ENCODE data around the gene CDH5. TPM values are rescaled to one million over a fixed set of nuclear protein-coding genes. Genes with fewer than 3 reads are reported as not detected.
"Not testable (repeated sequence)": the region's sequence is repeated elsewhere in the genome, so short reads cannot be mapped to it uniquely, and the experiment has no call there.

Gene CDH5, protein sequence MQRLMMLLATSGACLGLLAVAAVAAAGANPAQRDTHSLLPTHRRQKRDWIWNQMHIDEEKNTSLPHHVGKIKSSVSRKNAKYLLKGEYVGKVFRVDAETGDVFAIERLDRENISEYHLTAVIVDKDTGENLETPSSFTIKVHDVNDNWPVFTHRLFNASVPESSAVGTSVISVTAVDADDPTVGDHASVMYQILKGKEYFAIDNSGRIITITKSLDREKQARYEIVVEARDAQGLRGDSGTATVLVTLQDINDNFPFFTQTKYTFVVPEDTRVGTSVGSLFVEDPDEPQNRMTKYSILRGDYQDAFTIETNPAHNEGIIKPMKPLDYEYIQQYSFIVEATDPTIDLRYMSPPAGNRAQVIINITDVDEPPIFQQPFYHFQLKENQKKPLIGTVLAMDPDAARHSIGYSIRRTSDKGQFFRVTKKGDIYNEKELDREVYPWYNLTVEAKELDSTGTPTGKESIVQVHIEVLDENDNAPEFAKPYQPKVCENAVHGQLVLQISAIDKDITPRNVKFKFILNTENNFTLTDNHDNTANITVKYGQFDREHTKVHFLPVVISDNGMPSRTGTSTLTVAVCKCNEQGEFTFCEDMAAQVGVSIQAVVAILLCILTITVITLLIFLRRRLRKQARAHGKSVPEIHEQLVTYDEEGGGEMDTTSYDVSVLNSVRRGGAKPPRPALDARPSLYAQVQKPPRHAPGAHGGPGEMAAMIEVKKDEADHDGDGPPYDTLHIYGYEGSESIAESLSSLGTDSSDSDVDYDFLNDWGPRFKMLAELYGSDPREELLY
- not detected for total RNA-seq

GRCh38 chr16:66366433-66367299 is at the start of gene CDH5:
Gene CDH5 (plus strand): TSS chr16:66366691. CDS start chr16:66379338, 12,647 bp downstream.
- no peak for DNase-seq
- intact Hi-C loops (cut with micrococcal nuclease): no loop called here
- Mint-ChIP-seq H3K4me3 (no peak within 1 kb of the TSS), H3K9me3 (no peaks in the 10 kb centered on the region), H3K36me3 (ENCODE audit: low read depth) (no peaks in the 10 kb centered on the region), H3K27me3 (ENCODE audit: low read depth) (peaks cover 28% of the 10 kb centered on the region), H3K27ac (no peak within 1 kb of the TSS), H3K4me1 (ENCODE audit: low read depth) (peaks cover 2% of the 10 kb centered on the region)
- CTCF ChIA-PET: interaction anchor here (1.5 to 2.7 kb wide), 3 partner anchors 10 to 25 kb away, joined by 4 to 14 read pairs (median 9); no protein-coding TSS in a partner anchor

- CTCF ChIA-PET: interaction anchor here (0.6 to 2.8 kb wide), 4 partner anchors 15 to 87 kb away, joined by 4 to 16 read pairs (median 4); no protein-coding TSS in a partner anchor
- no peak overlapping the region for H3K27ac Mint-ChIP-seq
- H3K36me3 Mint-ChIP-seq (ENCODE audit: low read depth): no peaks in the 10 kb centered on the region
- intact Hi-C loops (cut with micrococcal nuclease): no loop called here
- no peaks in the 10 kb centered on the region for H3K4me1 Mint-ChIP-seq (ENCODE audit: low read depth)
- no peak for DNase-seq
- H3K9me3 Mint-ChIP-seq: no peaks in the 10 kb centered on the region
- no peaks in the 10 kb centered on the region for H3K27me3 Mint-ChIP-seq (ENCODE audit: low read depth)
- H3K4me3 Mint-ChIP-seq: no peak overlapping the region
Measured at GRCh38 chr16:66318505-66318904, 48.0 kb upstream of the CDH5 start.

- no peaks in the 10 kb centered on the region for H3K27me3 Mint-ChIP-seq (ENCODE audit: low read depth)
- no peaks in the 10 kb centered on the region for H3K36me3 Mint-ChIP-seq (ENCODE audit: low read depth)
- no peaks in the 10 kb centered on the region for H3K9me3 Mint-ChIP-seq
- CTCF ChIA-PET: interaction anchor here (0.7 to 1.3 kb wide), 2 partner anchors 21 to 23 kb away, joined by 3 to 7 read pairs; no protein-coding TSS in a partner anchor
- H3K4me3 Mint-ChIP-seq: no peak overlapping the region
- no peak overlapping the region for H3K27ac Mint-ChIP-seq
- no peak for DNase-seq
- no peaks in the 10 kb centered on the region for H3K4me1 Mint-ChIP-seq (ENCODE audit: low read depth)
- intact Hi-C loops (cut with micrococcal nuclease): no loop called here
Measured at GRCh38 chr16:66320774-66321173, 45.7 kb upstream of the CDH5 start.

DNA sequence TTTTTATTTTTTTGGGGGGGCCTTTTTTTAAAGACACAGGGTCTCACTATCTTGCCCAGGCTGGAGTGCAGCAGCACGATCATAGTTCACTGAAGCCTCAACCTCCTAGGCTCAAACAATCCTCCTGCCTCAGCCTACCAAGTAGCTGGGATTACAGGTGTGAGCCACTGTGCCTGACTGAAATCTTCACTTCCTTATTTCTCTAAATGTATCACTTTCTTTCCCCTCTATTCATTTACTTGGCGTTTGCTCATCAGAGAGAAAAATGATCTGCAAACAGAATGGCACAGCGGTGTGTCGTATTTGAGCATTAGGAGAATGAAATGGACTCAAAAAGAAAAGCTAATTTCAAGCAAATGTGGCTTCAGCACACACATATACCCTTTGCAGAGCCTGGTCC is 44.3 kb upstream of the CDH5 start:
- no peak overlapping the region for H3K4me3 Mint-ChIP-seq
- no peaks in the 10 kb centered on the region for H3K36me3 Mint-ChIP-seq (ENCODE audit: low read depth)
- H3K4me1 Mint-ChIP-seq (ENCODE audit: low read depth): no peaks in the 10 kb centered on the region
- no peaks in the 10 kb centered on the region for H3K9me3 Mint-ChIP-seq
- H3K27ac Mint-ChIP-seq: no peak overlapping the region
- intact Hi-C loops (cut with micrococcal nuclease): no loop called here
- CTCF ChIA-PET: interaction anchor here (1.7 kb wide), 1 partner anchor 20 kb away, joined by 4 read pairs; no protein-coding TSS in a partner anchor
- DNase-seq: no peak
- H3K27me3 Mint-ChIP-seq (ENCODE audit: low read depth): peaks cover under 1% of the 10 kb centered on the region

GRCh38 chr16:66324815-66325515 is 41.5 kb upstream of the CDH5 start:
- DNase-seq: no peak
- Mint-ChIP-seq H3K27me3 (ENCODE audit: low read depth) (peaks cover 2% of the 10 kb centered on the region), H3K4me1 (ENCODE audit: low read depth) (no peaks in the 10 kb centered on the region), H3K27ac (no peak overlapping the region), H3K4me3 (no peak overlapping the region), H3K36me3 (ENCODE audit: low read depth) (no peaks in the 10 kb centered on the region), H3K9me3 (no peaks in the 10 kb centered on the region)
- CTCF ChIA-PET: interaction anchor here (1.6 kb wide), 1 partner anchor 19 kb away, joined by 5 read pairs; no protein-coding TSS in a partner anchor
- intact Hi-C loops (cut with micrococcal nuclease): no loop called here

DNA sequence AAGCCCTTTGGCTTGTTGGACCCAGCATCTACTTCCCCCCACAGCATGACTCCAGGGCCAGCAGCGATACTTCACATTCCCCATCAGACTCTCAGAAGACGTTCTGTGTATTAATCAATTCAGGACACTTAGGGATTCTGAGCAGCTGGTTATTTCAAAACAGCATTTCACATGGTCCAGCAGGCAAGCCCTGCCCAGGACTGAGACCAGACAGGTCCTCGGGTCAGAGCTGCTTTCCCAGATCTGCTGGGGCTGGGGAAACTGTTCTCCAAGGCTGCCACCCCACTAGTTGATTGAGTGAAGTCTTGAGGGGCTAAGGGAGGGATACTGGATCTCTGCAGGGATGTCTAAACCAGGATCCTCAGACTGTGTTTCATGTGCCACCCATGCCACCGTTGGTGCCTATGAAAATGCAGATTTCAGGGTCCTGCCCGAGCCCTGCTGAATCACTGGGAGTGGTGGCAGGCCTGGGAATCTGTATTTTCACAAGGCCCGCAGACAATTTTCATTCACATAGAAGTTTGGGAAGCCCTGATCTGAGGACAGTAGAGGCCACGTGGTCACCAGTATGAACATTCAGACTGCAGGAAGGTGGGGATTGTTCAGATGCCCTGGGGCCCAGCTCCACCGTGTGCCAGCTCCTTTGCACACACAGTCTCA is 40.6 kb upstream of the CDH5 start:
- intact Hi-C loops (cut with micrococcal nuclease): no loop called here
- DNase-seq: no peak
- H3K4me3 Mint-ChIP-seq: no peak overlapping the region
- H3K9me3 Mint-ChIP-seq: no peaks in the 10 kb centered on the region
- no peaks in the 10 kb centered on the region for H3K4me1 Mint-ChIP-seq (ENCODE audit: low read depth)
- no peaks in the 10 kb centered on the region for H3K36me3 Mint-ChIP-seq (ENCODE audit: low read depth)
- CTCF ChIA-PET: interaction anchor here (1.6 to 1.9 kb wide), 2 partner anchors 11 to 18 kb away, joined by 4 to 5 read pairs; no protein-coding TSS in a partner anchor
- peaks cover 2% of the 10 kb centered on the region for H3K27me3 Mint-ChIP-seq (ENCODE audit: low read depth)
- no peak overlapping the region for H3K27ac Mint-ChIP-seq

DNA sequence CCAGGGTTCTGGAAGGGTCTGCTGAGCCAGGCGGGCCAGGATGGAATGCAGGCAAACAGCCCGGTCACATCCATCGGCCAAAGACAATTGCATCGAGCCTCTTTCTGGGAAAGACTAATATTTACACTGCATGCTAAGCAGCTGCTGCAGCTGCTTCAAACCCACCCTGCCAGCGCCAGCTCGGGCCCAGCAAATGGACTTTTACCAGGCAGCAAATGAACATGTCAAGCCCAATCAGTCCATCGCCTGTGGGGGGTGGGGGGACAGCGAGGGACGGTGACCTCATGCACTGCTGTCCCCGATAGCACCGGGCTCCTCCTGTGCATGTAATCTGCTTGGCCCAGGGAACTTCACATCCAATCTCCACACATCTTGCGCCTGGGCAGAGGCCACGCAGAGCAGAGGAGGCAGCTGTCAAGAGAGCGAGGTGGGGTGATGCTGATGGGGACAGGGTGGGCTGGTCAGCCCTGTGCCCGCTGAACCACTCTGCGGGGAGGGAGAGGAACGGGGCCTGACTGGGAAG is 39.4 kb upstream of the CDH5 start:
- no peak overlapping the region for H3K27ac Mint-ChIP-seq
- H3K4me1 Mint-ChIP-seq (ENCODE audit: low read depth): no peaks in the 10 kb centered on the region
- H3K36me3 Mint-ChIP-seq (ENCODE audit: low read depth): no peaks in the 10 kb centered on the region
- DNase-seq: no peak
- CTCF ChIA-PET: interaction anchor here (0.8 to 1.9 kb wide), 2 partner anchors 13 to 18 kb away, joined by 3 to 4 read pairs; no protein-coding TSS in a partner anchor
- H3K27me3 Mint-ChIP-seq (ENCODE audit: low read depth): peaks cover 2% of the 10 kb centered on the region
- intact Hi-C loops (cut with micrococcal nuclease): no loop called here
- H3K4me3 Mint-ChIP-seq: no peak overlapping the region
- peaks cover 6% of the 10 kb centered on the region for H3K9me3 Mint-ChIP-seq

GRCh38 chr16:66328282-66328681 is 38.2 kb upstream of the CDH5 start:
- CTCF ChIA-PET: no interaction called here
- intact Hi-C loops (cut with micrococcal nuclease): no loop called here
- no peak for DNase-seq
- peaks cover 6% of the 10 kb centered on the region for H3K9me3 Mint-ChIP-seq
- H3K4me3 Mint-ChIP-seq: no peak overlapping the region
- H3K27ac Mint-ChIP-seq: no peak overlapping the region
- H3K36me3 Mint-ChIP-seq (ENCODE audit: low read depth): no peaks in the 10 kb centered on the region
- no peaks in the 10 kb centered on the region for H3K4me1 Mint-ChIP-seq (ENCODE audit: low read depth)
- H3K27me3 Mint-ChIP-seq (ENCODE audit: low read depth): peaks cover 2% of the 10 kb centered on the region

DNA sequence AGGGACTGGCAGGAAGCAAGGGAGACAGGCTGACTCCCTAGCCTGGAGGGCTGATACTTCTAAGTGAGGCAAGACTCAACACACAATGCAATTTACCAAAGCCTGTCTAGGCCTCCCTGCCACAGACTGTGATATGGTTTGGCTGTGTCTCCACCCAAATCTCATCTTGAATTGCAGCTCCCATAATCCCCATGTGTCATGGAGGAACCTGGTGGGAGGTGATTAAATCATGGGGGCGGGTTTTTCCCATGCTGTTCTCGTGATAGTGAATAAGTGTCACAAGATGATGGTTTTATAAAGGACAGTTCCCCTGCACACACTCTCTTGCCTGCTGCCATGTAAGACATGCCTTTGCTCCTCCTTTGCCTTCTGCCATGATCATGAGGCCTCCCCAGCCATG is 35.0 kb upstream of the CDH5 start:
- DNase-seq; H3K27me3 Mint-ChIP-seq (ENCODE audit: low read depth); H3K4me1 Mint-ChIP-seq (ENCODE audit: low read depth); H3K36me3 Mint-ChIP-seq (ENCODE audit: low read depth); CTCF ChIA-PET; H3K4me3 Mint-ChIP-seq; H3K27ac Mint-ChIP-seq; intact Hi-C loops (cut with micrococcal nuclease); H3K9me3 Mint-ChIP-seq: not testable (repeated sequence)

- H3K4me3 Mint-ChIP-seq: no peak overlapping the region
- CTCF ChIA-PET: interaction anchor here (0.9 to 2.1 kb wide), 3 partner anchors 9 to 15 kb away, joined by 4 to 8 read pairs (median 4); no protein-coding TSS in a partner anchor
- no peak overlapping the region for H3K27ac Mint-ChIP-seq
- intact Hi-C loops (cut with micrococcal nuclease): no loop called here
- no peaks in the 10 kb centered on the region for H3K4me1 Mint-ChIP-seq (ENCODE audit: low read depth)
- no peaks in the 10 kb centered on the region for H3K36me3 Mint-ChIP-seq (ENCODE audit: low read depth)
- no peak for DNase-seq
- H3K27me3 Mint-ChIP-seq (ENCODE audit: low read depth): peaks cover 3% of the 10 kb centered on the region
- H3K9me3 Mint-ChIP-seq: peaks cover 6% of the 10 kb centered on the region
Measured at GRCh38 chr16:66332634-66333610, 33.6 kb upstream of the CDH5 start.
